Pons (tissue), 1 donor: ENCODE measurements around the gene PHACTR3.

ENCODE experiments used
- DNase-seq: peaks from one replicate; pipeline ENCODE4 v3.0.0-alpha.2; 2016; ENCODE audit warnings: low spot score

PHACTR3 gene

DNA sequence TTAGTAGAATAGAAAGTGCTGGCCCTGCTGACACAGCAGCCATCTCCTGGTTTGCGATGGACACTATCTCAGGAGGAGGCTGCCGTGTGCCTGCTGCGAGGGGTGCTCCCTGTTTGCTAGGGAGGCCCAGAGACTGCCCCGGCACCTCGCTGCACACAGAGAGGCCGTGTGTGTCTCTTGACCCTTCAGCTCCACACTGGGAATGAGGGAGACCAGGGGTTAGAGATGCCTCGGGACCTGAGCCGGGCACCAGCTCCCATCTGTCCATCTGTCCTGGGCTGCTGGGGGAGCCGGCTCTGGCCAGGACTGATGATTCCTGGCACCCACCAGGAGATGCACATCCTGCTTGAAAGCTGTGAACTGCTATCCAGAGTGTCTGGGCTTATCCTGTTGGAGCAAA is 18.2 kb downstream of the PHACTR3 start:
- no peak for DNase-seq

DNA sequence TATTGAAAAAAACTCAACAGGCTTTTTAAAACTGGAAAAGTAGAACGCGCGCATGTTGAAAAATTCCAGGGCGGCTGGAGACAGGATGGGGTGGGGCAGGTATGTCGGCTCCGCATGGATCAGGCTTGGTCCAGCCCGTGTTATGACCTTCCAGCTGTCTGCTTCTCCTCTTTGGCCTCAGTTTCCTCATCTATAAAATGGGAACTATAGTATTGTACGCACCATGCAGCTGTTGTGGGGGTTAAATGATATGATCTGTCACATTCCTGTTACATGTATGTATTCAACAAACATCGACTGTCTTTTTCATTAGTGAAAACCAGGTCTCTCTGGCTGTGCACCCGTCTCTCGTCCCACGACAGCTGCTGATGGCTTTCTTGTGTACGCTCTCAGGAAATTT is 18.8 kb downstream of the PHACTR3 start:
- DNase-seq = no peak

DNA sequence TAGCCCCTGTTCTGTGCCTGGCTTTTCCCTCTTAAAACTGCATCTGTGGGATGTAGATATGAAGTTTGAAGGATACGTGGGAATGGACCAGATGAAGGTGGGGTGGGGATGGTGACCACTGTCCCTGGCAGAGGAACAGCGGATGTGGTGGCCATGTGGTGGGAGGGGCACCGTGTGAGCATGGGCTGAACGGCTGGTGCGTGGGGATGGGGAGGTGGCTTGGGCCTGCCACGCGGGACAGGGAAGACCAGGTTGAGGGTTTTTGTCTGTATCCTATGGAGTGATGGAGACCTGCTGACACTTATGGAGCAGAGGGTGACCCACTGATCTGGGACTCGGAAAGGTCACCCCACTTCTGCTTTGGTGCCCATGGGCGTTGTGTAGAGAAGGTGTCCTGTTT is 19.2 kb downstream of the PHACTR3 start:
- no peak for DNase-seq

DNA sequence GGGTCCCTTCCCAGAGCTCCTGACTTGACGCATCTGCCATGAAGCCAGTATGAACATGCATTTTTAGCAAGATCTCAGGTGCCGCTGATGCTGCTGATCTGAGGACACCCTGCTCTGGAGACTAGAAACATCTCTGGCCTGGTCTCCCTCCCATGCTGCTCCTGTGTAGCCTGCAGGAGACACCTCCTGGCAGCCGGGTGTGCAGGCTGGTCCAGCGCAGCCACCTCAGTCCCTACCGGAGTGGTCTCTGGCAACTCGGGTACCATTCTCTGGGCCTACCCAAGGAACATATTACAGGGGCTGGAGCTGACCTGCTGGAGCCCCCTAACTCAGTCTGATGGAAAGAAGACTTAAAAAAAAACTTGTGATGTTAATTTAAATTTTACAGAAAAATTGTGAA is 20.1 kb downstream of the PHACTR3 start:
- DNase-seq = no peak

DNA sequence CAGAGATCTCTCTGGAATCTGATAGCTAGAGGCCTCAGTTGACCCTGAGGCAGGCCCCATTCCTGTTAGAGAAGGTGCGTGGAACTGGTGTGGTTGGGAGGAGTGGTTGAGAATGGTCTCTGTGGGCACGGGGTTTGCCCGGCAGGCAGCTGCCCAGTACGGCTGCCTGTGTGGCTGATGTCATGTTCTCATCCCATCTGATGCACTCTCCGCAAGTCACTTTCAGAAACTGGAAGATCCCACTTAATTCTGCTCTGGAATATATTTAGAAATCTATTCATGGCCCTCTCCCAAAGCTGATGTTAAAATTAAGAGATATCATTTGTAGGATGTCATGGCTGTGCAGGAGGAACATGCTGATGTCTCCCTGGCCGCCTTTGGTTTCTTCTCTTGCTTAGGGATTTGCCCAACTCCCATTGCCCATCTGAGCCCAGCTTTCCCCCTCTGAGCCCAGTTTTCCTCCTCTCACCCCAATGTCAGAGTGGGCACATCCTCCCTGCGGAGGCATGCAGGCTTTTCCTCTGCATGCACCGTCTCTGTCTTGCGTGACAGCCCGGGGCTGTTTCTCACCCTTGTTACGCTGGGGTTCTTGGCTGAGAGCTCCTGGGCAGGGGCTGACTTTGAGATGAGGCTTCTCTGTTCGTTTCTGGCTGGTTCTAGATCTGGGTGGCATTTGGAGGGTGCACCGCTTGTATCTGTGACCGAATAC is 21.0 kb downstream of the PHACTR3 start:
- DNase-seq = no peak

DNA sequence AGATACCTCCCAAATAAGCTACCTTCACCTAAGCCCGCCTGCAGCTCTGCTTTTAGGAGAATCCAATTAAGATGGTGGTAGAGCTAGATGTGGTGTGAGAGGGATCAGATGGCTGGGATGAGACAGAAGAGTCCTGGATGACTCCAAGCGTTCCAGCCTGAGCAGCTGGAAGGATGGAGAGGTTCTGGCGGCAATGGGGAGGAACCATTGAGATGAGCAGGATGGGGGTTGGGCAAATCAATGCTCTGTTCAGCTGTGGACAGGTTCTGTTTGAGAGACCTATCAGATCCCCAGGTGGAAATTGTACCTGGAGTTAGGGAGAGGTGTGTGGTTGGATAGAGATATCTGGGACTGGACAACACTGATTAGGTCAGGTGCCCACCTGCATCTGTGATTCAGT is 23.0 kb downstream of the PHACTR3 start:
- no peak for DNase-seq

DNA sequence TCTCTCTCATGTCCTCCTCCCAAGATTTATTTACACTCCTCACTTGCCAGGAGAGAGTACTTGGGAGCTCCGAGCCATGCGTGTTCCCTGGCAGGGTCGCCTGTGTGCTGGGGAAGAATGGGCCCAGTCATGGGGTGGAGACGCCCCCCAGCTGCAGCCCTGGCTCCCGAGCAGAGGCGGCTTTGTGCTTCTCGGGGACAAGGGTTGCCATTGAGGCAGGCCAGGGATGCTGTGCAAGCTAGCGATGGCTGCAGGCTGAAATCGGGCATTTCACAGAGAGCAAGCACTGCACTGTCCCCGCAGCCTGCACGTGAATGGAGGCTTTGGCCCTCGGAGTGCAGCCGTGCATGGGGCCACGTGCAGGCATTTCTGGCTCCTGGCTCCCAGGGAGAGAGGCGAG is 23.8 kb downstream of the PHACTR3 start:
- peak; percentile 97 for DNase-seq

DNA sequence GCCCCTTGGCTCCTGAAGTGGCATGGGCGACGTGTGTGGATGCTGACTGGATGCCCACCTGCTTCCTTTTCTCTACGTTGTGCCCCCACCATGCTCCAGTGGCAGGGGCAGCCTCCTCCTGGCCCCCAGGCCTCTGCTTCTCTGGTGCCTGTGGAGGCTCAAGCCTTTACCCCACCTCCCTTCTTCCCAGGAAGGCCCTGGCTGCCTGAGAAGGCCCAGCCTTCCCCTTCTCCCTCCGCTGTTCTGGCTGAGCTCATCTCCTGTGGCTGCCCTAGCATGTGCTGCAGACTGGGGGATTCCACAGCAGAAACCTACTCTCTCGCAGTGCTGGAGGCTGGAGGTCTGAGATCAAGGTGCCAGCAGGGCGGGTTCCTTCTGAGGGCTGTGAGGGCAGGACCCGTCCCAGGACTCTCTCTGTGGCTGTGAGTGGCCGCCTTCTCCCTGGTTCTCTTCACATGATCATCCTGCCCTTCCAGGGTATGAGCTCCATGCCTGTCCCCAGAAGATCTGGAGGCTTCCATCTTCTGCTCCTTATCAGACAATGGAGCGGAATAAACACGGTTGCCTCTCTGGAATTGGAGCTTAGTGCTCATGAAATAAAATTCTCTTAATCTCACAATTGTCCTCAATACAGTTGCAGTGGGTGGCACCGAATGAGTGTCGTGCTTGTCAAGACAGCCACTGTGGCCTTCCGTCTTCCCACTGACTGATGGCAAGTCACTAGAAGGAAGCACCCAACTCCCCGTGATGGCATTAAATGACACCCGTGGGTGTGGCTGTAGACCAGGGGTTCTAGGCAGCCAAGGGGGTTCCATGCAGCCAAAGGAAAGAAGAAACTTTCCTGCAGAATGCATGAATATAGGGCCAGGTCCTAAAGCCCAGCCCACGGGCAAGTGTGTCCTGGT is 25.1 kb downstream of the PHACTR3 start:
- no peak for DNase-seq

DNA sequence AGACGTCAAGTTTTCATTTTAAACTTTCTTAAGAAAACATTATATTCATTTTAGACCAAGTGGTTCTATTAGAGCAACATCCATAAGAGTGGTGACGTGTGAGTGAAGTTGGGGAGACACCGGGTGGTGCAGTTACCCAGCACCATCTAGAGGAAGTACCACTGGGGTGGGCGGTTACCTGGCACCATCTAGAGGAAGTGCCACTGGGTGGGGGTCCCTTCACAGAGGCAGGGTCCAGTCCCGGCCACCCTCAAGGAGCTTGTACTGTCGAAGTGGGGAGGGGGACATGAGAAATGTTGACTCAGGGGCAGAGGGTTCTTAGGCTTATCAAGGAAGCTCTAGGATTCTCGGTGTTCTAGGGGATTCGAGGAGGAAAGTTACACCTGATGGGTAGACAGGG is 26.2 kb downstream of the PHACTR3 start:
- DNase-seq = no peak

DNA sequence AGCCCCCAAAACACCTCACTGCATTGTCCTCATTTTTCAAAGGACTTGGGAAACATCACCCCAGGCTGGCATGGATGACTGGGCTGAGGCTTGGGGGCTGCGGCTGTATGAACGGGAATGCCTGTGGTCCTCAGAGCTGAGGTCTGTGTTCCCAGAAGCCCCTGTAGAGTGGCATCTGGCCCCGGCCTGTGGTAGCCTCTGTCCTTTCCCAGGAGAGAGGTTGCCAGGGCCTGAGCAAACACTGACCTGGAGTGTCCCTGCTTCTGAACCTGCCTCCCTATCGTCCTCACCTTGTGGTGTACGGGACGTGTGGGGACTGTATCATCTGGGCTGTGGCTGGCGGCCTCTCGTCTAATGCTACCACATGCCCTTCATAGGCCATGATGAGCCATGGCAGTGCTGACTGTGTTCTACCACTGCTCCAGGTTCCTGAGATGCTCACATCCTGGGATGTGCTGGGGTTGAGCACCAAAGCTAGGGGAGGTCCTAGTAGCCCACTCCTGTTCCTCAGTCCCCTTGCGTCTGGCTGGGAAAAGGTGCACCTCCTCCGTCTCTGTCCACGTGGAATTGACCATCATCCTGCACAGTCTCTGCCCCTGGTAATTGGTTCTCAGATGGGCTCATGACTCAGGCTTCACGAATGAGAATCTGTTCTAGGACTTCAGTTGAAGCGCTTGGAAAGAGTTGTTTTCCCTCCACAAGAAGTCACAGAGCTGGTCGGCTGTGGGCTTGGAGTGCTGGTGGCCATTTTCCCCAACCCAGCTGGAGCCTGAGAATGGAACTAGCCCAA is 27.6 kb downstream of the PHACTR3 start:
- no peak for DNase-seq

DNA sequence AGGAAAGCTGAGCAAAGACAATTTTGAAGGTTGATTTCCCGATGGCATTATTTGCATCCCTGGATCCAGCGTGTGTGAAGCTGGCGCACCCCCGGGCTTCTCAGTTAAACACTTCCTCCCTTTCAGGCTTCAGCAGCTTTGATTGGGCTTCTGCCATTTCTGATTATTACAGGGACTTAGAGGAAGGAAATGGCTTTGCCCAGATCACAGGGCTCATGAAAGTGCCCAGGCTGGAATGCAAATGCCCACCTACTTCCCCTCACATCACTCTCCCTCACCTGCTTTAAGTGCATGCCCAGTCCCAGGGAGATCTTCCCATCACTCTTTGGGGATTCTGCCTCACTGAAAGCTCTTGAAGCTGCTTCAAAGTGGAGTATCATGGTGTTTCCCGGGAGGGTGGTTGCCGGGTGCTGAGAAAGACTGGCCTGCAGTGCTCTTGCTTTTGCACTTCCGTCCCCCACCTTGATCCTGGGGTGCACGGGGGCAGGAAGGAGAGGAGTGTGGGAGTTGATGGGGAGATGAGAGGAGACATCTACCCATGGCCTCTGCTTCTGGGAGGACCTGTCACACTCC is 28.3 kb downstream of the PHACTR3 start:
- no peak for DNase-seq

DNA sequence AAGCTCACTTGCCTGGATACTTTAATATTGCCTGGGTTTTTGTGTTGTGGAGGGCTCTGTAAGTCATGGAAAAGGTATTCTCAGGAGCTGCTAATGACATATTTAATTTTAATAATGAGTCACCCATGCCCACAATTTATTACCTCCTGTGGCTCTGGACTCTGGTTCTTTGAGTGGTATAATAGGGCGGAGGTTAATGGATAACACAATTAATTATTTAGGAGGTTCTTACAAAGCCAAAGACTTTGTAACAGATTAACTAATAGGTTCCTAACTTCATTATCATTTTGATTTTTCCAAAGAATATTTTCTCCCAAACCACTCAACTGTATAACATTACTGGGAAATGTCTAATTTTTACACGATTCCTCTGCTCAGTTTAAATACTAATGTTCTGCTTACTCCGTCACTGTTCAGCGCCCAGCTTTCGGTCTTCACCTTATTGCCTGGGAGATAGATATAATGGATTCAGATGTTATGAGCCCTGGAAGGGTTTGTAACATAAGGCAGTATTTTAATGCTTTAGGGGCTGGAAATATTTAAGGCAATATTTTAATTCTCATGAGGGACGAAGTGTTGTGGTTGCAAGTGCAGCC is 29.4 kb downstream of the PHACTR3 start:
- DNase-seq = no peak

DNA sequence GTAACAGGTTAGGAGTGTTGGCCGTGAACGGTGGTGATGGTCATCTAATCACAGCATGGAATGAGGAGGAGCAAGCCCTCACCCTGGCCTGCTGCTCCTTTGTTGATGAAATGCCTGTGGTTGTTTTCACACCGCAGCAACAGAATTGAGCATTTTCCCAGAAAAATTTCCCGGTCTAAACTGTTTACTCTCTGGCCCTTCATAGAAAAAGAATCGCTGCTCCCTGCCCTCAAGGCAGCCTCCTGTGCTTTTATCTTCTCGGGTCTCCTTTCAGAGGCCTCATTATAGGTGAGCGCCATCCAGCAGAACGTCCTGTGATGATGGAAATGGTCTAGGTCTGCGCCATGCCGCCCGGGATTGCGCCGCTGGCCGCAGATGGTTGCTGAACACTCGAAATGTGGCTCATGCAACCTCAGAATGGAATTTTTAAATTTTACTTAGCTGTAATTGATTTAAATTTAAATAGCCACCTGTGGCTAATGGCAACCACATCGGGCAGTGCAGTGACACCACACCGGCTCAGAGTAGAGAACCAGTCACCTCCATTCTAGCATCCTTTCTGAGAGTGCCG is 30.2 kb downstream of the PHACTR3 start:
- DNase-seq = no peak

DNA sequence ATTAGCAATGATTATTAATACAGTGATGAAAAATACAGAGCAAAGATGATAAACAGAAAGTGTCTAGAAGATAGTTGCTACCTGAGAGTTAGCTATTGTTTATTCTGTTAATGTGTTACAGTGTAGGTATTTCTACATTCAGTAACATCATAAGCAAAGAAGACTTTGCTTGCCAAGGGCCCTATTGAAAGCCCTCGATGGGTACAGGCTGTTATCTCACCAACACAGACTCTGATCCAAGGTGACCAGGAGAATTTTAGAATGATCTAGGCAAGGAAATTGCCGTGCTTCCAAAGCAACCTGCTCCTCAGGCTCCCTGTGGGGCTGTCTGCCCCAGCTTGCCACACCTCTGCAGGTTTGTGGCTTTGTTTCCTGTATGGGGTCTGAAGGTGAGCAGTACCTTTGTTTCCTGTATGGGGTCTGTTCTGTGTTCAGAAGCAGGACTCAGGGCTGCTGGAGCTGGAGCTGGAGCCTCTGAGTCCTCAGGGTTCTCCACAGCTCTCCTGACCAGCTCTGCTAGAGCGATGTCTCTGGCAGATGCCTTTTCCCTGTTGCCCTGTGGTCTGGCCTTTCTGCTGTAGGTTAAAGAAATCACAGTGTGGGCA is 32.5 kb downstream of the PHACTR3 start:
- no peak for DNase-seq

DNA sequence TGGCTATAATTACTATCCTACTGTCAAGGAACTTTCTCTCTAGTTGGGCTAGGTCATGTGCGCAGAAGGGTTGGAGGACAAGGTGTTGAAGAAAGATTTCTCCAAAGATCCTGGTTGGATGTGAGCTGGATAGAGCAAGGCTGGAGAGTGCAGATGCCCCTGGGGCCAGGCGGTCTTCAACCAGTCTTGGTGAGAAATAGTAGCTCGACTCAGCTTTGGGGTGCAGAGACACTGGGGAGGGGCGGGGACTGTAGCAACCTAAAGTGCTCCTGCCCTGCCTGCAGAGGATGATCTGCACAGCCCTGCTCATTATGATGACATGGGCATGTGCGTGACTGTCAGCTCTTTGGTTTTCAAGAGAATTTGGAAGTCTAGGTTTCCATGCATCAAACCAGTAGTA is 35.9 kb downstream of the PHACTR3 start:
- DNase-seq = no peak

DNA sequence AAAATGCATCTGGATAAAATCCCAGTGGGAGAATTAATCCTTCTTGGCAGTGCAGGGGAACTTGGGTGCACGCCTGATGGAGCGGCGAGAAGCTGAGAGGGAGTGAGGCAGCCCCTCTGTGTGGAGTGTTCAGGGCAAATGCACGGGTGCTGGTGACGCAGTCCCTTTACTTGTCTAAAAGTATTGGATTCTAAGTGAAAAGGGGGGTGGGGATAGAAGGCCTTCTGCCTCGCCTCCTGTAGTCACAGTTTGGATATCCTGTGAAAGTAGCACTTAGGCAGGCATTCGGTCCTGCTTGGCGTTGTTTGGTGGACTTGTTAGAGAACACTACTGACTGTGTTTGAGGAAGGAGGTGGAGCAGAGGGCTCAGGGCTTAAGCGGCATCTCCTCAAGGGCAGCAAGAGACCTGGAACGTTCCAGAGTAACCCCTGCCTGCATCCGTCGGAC is 39.3 kb downstream of the PHACTR3 start:
- DNase-seq = peak; percentile 81

DNA sequence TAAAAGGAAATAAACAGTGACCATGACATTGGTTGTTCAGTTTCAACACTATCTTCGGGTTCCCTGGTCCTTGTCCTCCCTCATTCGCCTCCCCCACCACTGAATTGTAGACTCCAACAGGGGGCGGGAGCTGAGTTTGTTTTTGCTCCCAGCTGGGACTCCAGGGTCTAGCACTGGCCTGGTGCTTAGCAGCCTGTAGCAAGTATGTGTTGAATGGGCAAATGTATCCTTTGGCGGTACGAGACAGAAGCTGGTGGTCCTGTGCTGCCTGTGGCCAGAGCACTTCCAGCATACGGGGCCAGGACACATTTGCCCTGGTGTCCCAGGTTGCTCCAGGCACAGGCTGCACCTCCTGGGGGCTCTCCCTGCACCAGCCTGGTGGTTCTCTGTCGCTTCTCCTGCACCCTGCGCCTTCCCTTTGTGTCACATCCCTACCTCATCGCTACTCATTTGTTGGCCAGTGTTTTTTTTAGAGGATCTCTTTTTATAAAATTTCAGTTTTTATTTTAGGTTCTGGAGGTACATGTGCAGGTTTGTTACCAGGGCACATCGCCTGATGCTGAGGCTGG is 40.1 kb downstream of the PHACTR3 start:
- DNase-seq = no peak

DNA sequence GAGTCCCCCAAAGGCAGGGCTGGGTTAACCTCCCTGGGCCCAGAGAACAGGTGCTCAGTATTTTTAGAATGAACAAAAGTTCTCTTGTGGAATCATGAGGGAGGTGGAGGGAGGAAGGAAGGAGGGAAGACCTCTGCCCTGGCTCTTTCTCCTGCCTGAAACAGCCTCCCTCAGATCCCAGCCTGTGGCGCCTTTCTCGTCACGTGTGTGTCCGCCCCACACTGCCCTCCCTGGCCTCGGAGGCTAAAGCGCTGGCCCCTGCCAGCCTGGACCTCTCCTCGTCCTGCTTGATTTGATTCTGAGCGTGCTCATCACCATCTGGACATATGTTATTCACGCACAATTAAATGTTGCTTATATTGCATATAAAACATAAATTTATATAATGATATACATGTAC is 40.9 kb downstream of the PHACTR3 start:
- peak; percentile 70 for DNase-seq

DNA sequence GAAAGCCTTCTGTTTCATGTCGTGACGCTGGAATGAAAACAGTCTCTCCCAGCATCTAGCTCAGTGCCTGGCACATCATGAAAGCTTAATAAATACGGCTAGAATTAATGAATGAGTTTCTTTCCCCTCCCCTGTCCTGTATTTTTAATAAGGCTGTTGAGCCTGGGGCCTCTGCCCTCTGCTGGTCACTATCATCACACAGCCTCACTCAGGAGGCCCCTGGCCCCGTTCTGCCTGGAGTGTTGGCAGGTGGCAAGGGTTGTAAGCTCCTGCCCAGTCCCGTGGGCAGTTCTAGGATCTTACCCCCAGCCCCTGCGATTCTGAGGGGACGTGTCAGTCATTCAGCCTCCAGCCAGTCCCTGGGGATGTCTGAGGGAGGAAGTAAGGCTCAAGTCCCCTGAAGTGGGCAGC is 41.4 kb downstream of the PHACTR3 start:
- DNase-seq = peak; percentile 89

DNA sequence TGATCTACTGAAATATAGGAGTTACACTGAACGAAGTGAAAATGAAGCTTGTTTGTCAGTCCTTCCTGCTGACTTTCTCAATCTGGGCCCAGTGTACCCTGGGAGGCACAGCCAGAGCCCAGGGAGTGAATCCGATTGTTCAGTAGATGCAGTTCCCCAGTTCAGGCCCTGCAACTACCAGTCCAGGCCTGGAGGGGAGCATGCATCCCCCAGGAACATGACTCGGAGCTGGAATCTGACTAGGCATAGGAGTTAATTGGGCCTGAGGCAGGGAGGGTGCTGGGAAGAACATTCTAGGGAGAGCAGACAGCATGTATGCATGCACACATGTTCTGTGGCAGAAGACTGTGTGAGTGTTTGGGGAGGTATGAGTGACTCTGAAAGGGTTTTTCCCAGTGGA is 42.1 kb downstream of the PHACTR3 start:
- DNase-seq = no peak

DNA sequence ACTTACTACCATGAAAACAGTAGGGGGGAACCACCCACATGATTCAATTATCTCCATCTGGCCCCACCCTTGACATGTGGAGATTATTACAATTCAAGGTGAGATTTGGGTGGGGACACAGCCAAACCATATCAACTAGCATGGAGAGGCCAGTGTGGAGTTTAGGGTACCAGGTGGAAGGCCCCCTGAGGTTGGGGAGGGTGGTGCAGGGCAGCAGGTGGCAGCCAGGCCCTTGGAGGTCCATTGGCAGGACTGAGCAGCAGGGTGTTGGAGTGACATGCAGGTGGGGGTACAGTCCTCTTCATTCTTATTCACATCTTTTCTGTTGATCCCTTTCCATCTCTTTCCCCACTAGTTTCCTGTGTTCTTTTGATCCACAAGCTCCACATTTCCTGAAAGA is 42.9 kb downstream of the PHACTR3 start:
- no peak for DNase-seq
